Activated CD4-positive, alpha-beta T cell treated with anti-CD3 and anti-CD28 coated beads for 24 hours (primary cell): Measurements from ENCODE around the gene ATP2A2.
A peak's percentile ranks its signal among the peaks of the same experiment; 100 is the strongest.

Source experiments
- DNase-seq, 2 donors: peaks; one replicate each; pipeline ENCODE4 v3.0.0-alpha.2; 2020; ENCODE audit warnings: low read depth in 2 of 2

Gene ATP2A2

DNA sequence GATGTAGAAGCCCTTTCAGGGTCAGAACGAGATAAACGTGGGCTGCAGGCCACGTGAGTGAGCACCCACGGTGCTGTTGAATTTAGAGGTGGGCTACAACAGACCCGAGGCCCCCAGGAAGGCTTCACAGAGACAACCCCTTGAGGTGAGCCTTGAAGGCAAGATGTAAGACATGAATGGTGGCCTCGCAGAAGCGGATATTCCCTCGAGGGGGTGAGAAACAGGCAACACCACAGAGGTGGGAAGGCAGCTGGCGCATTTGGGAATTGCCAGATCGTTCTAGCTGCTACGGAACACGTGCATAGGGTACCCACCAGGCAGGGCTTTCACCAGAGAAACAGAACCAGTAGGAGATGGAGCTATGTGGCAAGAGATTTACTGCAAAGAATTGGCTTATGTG, 22.6 kb upstream of the ATP2A2 start:
- DNase-seq, result no peak

DNA sequence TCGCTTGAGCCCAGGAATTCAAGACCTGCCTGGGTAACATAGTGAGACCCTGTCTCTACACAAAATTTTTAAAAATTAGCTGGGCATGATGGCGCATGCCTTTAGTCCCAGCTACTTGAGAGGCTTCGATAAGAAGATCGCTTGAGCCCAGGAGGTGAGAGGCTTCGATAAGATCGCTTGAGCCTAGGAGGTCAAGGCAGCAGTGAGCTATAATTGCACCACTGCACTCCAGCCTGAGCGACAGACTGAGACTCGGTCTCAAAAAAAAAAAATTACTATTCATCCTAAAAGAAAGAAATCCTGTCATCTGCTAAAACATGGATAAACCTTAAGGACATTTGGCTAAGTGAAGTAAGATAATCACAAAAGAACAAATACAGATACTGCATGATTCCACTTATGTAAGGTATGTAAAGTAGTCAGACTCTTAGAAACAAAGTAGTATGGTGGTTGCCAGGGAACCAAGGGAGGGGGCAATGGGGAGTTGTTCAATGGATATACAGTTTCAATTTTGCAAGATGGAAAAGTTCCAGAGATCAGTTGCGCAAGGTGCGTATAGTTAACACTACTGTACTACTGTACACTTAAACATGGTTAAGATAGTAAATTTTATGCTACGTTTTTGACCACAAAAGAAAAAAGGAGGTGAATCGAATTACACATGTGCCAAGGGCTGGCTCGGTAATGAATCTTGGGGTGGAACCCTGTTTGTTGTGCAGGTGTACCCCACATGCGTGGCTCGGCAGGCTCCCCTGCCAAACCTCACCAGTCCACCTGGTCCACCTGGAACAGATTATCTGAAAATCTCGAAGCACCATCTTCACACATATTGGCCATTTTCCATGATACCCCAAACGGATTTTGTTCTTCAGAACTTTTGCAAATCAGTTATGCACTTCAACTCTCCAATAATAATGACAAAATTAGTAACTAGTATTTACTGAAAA, 18.3 kb upstream of the ATP2A2 start:
- no peak for DNase-seq

DNA sequence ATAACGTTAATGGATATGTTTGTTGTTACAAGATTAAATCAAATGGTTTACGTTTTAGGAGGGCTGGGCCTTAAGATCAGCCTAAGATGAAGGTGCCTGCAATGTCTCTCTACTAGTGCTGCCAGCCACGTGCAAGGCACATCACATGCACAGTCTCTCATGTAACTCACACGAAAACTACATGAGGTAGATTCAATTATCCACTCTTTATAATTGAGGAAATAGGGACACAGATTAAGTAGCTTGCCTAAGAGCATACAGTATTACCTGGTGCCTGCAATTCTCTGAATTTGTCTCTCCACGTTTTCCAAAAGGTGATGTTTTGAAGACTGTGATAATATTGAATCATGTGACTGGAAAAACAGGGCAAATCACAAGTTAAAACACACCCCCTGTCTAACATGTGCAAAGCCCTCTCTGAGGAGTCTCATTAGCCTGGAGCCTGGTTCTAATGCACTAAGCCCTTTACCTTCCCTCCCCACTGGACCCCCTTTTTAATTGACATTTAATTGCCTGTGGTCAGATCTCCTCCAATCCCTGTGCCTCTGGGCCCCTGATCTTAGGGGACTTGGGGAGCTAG, 14.6 kb upstream of the ATP2A2 start:
- no peak for DNase-seq

- no peak for DNase-seq
These were observed 13.9 kb upstream of the ATP2A2 start for GRCh38 chr12:110266980-110267620.

GRCh38 chr12:110269622-110270124, 11.4 kb upstream of the ATP2A2 start:
- DNase-seq, result no peak

GRCh38 chr12:110270125-110270962, 10.7 kb upstream of the ATP2A2 start:
- DNase-seq, result no peak

DNA sequence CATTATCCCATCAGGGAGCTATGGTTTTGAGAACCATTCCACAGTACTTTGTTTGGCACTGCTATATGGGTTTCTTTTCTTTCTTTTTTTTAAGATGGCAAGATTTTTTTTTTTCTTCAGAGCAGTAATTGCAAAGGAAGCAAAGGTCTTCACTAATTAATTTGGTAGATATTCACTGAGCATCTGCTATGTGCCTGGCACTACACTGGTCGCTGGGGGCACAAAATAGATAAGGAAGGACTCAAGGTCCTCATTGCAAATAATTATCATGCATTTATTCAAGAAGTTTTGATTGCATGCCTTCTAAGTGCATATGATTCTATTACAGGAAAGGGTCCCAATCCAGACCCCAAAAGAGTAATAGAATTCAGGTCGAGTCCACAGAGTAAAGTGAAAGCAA, 10.0 kb upstream of the ATP2A2 start:
- DNase-seq, result no peak

DNA sequence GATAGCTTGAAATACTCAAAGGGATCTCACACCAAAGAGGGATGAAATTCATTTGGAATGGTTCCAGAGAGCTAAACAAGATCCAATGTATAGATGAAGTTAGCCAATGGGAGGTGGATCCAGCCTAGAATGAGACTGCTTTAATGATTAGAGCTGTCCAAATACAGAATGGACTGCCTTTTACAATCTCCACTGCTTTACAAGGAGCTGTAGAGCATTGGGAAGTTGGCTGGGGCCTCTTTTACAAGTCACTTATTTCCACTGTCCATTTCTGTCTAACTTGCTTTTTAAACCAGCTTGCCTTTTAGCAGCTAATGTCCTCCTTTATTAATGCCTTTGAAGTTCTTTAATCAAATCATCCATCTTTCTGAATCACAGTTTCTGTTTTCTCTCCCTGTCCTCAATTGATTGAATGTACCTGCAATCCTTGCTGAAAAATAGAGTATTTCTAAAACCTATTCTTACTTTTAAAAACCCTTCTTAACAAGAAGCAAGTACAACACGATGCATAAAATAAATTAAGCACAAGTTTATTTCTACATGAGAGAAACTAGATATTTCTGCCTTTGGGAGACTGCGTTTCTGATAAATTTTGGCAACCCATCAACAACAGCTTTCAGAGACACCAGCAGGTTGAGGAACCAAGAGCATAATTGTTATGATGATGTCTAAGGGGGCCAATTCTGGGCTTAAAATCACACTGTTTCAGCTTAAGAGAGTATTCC, 3.4 kb upstream of the ATP2A2 start:
- no peak for DNase-seq

GRCh38 chr12:110278255-110278536, 2.9 kb upstream of the ATP2A2 start:
- no peak for DNase-seq

GRCh38 chr12:110279566-110280375, 1.3 kb upstream of the ATP2A2 start:
- DNase-seq, result no peak

- DNase-seq, result peak; percentile 31 to 37
These were observed 662 bp upstream of the ATP2A2 start for GRCh38 chr12:110280392-110280778.

GRCh38 chr12:110281549-110282299, 677 bp downstream of the ATP2A2 start:
- peak; percentile 26 to 28 for DNase-seq

DNA sequence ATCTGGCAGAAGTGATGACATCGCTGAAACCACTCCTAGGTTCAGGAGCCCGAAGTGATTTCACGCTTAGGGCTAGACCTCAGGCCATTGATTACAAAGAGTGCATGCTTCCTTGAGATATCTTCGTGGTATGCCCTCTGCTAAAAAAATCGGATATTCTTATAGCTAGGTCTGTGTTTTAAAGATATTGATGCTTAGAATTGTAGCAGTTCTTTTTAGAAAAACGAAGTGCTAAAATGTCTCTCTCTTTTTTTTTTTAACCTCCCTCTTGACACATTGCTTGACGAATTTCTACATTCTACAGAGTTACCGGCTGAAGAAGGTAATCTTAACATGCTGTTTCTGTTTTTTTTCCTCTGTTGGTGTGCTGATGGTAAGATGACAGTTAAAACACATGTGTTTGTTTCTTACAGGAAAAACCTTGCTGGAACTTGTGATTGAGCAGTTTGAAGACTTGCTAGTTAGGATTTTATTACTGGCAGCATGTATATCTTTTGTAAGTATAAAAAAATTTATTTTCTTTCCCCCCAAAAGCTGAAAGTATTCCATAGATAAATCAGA, 1.3 kb downstream of the ATP2A2 start:
- DNase-seq, result no peak

DNA sequence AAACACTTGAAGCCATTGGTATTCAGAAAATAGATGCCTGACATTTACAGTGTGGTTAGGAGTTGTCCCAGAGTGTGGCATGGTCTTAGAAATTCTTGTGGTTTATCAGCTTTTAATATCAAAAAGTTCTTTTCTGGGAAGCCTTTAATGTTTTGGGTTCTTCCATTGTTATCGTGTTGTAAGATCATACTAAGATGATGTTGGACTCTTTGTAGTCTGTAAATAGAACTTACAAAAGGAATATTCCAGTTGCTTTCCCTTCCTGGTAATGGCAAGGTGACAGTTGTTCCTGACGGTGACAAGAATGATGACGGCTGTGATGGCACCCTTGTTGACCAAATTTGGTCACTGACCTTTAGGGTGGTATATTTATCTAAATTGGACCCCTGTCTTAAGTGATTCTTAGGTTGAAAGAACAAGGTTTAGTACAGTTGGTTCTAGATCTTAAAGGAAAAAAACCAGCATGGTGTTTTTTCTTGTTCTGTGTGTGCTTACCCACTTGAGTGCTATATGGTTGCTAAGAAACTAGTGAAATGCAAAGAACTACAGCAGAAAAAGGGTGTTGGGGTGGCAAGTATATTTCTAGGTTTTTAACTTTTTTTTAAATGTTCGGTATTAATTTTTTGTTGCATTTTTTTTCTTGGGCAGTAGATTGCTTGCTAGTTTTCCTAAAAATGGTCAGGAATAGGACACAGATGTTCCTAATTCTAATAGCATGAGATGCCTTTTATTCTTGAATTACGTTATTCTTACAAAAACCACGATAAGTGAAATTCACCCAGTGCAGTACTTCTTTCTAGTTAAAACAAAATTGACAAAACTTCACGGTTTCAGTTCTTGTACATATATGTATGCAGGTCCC, 2.1 kb downstream of the ATP2A2 start:
- DNase-seq, result no peak

DNA sequence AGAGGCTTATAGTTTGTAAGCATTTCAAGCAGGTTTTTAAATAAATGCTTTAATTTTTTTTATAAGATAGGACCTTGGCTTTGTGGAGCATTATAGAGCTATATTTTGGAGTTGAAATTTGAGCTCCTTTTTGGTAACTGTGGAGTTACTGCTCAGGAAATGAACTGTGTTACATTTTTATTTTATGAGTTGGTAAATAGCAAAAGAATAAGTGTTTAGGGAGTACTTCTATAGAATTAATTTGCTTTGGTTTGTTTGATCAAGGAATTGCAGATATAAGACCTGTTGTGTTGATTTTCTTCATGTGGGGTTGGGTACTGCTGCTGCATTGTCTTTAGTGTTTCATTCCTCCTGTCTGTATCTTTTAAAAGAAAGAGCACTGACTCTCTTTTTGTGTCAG, 3.5 kb downstream of the ATP2A2 start:
- DNase-seq, result no peak

- DNase-seq, result no peak
These were observed 5.6 kb downstream of the ATP2A2 start for GRCh38 chr12:110286623-110287022.

GRCh38 chr12:110287986-110288385, 6.9 kb downstream of the ATP2A2 start:
- no peak for DNase-seq

GRCh38 chr12:110289044-110289710, 8.1 kb downstream of the ATP2A2 start:
- no peak for DNase-seq
